Retinal pigment epithelial cell (primary cell): ENCODE measurements around the gene KIR2DL4.
"Not testable (repeated sequence)": the region's sequence is repeated elsewhere in the genome, so short reads cannot be mapped to it uniquely, and the experiment has no call there.

ENCODE experiments used
- DNase-seq: peaks from one replicate; pipeline ENCODE4 v3.0.0-alpha.2; 2010; ENCODE audit warnings: low read depth
- H3K4me3 ChIP-seq: 2 replicates; pipeline ENCODE4 v1.5.1; 2011; ENCODE audit warnings: mild to moderate bottlenecking, low read length, control low read depth, moderate library complexity
- TF ChIP-seq, protein P1 (sequence below): conservative IDR thresholded peaks from 2 replicates; pipeline ENCODE4 v1.5.1; 2011; ENCODE audit warnings: low read depth, low read length, control low read depth, inconsistent platforms

Gene KIR2DL4

DNA sequence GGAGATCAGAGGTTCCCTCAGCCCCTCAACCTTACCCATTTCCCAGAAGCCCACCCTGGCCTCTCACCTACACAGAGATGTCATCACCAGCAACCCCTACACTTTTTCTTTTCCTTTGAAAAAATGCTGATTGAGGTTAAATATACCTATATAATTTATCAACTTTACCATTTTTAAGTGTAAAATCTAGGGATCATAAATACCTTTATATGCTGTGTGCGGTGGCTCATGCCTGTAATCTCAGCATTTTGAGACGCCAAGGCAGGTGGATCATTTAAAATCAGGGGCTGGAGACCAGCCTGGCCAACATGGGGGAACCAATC, 3.1 kb downstream of the KIR2DL4 start:
- no peak overlapping the region for H3K4me3 ChIP-seq
- TF ChIP-seq, protein P1, sequence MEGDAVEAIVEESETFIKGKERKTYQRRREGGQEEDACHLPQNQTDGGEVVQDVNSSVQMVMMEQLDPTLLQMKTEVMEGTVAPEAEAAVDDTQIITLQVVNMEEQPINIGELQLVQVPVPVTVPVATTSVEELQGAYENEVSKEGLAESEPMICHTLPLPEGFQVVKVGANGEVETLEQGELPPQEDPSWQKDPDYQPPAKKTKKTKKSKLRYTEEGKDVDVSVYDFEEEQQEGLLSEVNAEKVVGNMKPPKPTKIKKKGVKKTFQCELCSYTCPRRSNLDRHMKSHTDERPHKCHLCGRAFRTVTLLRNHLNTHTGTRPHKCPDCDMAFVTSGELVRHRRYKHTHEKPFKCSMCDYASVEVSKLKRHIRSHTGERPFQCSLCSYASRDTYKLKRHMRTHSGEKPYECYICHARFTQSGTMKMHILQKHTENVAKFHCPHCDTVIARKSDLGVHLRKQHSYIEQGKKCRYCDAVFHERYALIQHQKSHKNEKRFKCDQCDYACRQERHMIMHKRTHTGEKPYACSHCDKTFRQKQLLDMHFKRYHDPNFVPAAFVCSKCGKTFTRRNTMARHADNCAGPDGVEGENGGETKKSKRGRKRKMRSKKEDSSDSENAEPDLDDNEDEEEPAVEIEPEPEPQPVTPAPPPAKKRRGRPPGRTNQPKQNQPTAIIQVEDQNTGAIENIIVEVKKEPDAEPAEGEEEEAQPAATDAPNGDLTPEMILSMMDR: no peak
- no peak for DNase-seq

DNA sequence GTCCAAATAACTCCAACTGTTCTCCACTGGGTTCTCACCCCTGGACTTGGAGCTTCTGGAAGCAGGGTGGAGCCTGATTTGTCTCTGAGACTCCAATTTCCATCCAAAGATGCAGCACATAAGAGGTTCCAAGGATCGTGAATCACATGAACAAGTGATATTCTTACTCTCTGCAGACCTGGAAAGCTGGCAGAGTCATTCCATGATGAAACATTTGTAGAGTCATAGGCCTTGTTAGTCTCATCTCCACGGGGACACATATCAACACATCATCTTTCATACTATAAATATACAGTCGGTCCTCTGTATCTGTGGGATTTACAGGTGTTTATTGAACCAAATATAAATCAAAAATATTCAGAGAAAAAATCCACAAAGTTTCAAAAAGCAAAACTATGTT, 11.2 kb downstream of the KIR2DL4 start:
- not testable (repeated sequence) for H3K4me3 ChIP-seq, DNase-seq

DNA sequence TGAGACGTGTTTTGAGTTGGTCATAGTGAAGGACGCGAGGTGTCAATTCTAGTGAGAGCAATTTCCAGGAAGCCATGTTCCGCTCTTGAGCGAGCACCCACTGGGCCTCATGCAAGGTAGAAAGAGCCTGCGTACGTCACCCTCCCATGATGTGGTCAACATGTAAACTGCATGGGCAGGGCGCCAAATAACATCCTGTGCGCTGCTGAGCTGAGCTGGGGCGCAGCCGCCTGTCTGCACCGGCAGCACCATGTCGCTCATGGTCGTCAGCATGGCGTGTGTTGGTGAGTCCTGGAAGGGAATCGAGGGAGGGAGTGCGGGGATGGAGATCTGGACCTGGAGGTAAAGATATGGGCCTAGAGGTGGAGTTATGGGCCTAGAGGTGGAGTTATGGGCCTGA, 12.8 kb downstream of the KIR2DL4 start, which contains the start of gene KIR3DL1:
Gene KIR3DL1 (plus strand): TSS at position 218 of the 400 bp plus-strand sequence.
- DNase-seq, H3K4me3 ChIP-seq: not testable (repeated sequence)

DNA sequence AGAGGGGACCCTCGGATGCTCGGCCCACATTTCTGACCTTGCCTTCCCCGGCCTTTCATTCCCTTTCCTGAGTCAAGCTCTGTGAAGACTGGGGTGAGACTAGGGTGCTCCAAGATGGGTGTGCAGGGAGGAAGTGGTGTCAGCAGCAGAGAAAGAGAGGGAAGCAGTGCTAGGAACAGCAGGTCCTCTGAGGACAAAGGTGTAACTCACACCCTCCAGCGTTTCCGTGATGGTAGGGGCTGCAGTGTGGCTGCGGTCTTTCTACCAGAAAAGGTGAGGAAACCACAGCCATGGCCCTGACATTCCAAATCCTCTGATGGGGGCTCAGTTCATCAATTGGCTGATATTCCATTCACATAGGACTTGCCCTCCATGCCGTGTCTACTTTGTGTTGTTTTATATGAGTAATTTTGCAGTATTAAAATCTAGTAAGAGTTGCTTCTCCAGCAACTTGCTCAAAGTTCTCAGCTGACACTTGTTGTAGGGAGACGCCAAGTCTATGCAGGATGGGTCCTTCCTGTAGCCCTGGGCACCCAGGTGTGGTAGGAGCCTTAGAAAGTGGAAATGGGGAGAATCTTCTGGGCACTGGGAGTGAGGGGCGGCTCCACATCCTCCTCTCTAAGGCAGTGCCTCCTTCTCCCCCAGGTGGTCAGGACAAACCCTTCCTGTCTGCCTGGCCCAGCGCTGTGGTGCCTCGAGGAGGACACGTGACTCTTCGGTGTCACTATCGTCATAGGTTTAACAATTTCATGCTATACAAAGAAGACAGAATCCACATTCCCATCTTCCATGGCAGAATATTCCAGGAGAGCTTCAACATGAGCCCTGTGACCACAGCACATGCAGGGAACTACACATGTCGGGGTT, 14.5 kb downstream of the KIR2DL4 start:
- H3K4me3 ChIP-seq: no peak overlapping the region
- TF ChIP-seq, protein P1: no peak
- no peak for DNase-seq

DNA sequence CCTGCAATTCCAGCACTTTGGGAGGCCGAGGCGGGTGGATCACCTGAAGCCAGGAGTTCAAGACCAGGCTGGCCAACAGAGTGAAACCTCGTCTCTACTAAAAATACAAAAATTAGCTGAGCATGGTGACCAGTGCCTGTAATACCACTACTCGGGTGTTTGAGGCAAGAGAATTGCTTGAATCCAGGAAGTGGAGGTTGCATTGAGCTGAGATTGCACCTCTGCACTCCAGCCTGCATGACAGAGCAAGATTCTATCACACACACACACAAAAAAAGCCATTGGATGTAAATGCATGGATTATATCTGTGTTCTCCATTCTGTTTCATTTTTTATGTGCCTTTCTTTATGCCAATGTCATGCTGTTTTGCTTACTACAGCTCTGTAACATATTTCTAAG, 21.0 kb downstream of the KIR2DL4 start:
- not testable (repeated sequence) for DNase-seq, H3K4me3 ChIP-seq

DNA sequence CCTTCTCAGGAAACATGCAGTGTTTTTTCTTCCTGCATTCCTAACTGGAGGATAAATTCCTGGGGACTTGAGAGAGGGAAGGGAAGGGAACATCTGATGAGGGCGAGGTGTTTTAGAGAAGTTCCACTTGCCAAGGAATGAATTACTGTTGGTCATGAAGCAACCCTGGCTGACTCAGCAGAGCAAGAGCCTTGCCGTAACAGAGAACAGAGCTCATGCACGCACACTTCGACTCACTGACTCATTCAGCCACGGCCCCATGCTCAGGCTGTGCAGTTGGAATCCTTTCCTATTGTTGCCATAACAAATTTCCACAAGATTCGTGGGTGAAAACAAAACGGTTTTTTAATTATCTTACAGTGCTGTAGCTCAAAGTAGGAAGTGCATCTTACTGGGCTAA, 21.9 kb downstream of the KIR2DL4 start:
- H3K4me3 ChIP-seq, DNase-seq: not testable (repeated sequence)

DNA sequence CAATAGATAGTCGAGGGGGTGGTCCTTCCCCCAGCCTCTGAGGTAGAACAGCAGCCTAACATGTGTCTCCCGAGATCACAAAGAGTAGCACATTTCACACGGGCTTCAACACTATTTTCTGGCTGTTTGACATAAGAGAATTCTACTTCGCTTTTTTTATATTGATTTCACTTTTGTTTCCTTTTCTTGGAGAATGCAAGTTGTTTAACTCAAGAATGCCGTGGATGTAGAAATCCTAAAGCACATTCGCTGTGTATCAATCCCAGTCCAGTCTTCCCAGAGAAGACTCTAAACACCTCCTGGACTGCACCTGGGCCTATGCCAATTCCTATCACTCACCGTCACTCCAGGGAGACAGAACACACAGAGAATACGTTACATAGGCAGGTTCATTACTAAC, 24.7 kb downstream of the KIR2DL4 start:
- DNase-seq, H3K4me3 ChIP-seq: not testable (repeated sequence)

DNA sequence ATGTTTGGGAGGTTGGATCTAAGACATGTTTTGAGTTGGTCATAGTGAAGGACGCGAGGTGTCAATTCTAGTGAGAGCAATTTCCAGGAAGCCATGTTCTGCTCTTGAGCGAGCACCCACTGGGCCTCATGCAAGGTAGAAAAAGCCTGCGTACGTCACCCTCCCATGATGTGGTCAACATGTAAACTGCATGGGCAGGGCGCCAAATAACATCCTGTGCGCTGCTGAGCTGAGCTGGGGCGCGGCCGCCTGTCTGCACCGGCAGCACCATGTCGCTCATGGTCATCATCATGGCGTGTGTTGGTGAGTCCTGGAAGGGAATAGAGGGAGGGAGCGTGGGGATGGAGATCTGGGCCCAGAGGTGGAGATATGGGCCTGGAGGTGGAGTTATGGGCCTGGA, 29.1 kb downstream of the KIR2DL4 start, which contains the start of gene KIR2DS4:
Gene KIR2DS4 (plus strand): TSS at position 181 of the 400 bp plus-strand sequence.
- H3K4me3 ChIP-seq, DNase-seq: not testable (repeated sequence)

DNA sequence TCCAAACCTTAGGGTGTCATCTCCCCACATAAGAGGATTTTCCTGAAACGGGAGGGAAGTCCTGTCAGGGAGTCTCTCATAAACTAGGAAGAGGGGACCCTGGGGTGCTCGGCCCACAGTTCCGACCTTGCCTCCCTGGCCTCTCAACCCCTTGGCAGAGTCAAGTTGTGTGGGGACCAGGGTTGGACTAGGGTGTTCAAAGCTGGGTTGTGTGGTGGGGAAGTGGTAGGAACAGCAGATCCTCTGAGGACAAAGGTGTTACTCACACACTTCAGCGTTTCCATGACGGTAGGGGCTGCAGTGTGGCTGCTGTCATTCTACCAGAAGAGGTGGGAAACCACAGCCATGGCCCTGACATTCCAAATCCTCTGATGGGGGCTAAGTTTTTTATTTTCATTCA, 31.7 kb downstream of the KIR2DL4 start:
- not testable (repeated sequence) for H3K4me3 ChIP-seq, DNase-seq

DNA sequence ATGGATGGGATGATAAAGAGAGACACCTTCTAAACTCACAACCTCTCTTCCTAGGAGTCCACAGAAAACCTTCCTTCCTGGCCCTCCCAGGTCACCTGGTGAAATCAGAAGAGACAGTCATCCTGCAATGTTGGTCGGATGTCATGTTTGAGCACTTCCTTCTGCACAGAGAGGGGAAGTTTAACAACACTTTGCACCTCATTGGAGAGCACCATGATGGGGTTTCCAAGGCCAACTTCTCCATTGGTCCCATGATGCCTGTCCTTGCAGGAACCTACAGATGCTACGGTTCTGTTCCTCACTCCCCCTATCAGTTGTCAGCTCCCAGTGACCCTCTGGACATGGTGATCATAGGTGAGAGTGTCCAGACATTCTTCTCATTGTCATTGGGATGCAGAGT, 34.1 kb downstream of the KIR2DL4 start:
- H3K4me3 ChIP-seq, DNase-seq: not testable (repeated sequence)

DNA sequence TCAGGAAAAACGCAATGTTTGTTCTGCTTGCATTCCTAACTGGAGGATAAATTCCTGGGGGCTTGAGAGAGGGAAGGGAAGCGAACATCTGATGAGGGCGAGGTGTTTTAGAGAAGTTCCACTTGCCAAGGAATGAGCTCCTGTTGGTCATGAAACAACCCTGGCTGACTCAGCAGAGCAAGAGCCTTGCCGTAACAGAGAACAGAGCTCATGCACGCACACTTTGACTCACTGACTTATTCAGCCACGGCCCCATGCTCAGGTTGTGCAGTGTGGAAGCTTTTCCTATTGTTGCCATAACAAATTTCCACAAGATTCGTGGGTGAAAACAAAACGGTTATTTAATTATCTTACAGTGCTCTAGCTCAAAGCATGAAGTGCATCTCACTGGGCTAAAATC, 39.8 kb downstream of the KIR2DL4 start:
- DNase-seq, H3K4me3 ChIP-seq: not testable (repeated sequence)

DNA sequence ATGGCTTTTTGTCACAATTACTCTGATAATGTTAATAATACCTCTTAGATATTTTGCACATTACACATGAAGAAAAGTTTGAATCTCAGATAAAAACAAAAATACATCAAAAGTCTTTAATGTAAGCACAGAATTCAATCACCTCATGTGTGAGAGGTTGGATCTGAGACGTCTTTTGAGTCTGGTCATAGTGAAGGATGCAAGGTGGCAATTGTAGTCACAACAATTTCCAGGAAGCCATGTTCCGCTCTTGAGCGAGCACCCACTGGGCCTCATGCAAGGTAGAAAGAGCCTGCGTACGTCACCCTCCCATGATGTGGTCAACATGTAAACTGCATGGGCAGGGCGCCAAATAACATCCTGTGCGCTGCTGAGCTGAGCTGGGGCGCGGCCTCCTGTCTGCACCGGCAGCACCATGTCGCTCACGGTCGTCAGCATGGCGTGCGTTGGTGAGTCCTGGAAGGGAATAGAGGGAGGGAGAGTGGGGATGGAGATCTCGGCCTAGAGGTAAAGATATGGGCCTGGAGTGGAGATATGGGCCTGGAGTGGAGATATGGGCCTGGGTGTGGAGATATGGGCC, 46.7 kb downstream of the KIR2DL4 start, which contains the start of gene KIR3DL2:
Gene KIR3DL2 (plus strand): TSS at position 383 of the 580 bp plus-strand sequence. CDS start 33 bp downstream, at position 416.
- H3K4me3 ChIP-seq, DNase-seq: not testable (repeated sequence)

DNA sequence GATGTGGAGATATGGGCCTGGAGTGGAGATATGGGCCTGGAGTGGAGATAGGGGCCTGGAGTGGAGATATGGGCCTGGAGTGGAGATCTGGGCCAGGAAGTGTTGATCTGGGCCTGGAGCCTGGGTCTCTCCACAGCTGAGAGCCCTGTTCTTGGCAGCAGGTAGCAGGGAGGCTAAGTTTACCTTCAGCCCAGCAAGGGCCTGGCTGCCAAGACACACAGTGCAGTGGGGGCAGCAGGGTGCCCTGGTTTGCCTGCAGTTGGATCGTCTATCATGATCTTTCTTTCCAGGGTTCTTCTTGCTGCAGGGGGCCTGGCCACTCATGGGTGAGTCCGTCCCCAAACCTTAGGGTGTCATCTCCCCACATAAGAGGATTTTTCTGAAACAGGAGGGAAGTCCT, 47.5 kb downstream of the KIR2DL4 start:
- no peak overlapping the region for H3K4me3 ChIP-seq
- TF ChIP-seq, protein P1: no peak
- DNase-seq: no peak
